Upper lobe of left lung (tissue), 4 donors: ENCODE data around the gene CDC42EP1.

Source experiments
- EP300 ChIP-seq, 4 donors: sonication (generic); formaldehyde crosslinking; IDR thresholded peaks; one replicate each; pipeline ENCODE4 v1.5.1; 2017; ENCODE audit warnings: antibody characterized with exemption in 4 of 4, control low read depth in 2 of 4
- POLR2A ChIP-seq, 4 donors: fragments of 450-650 bp; IDR thresholded peaks; one replicate each; pipeline ENCODE4 v1.5.1; 2016 to 2017; ENCODE audit warnings: antibody characterized with exemption in 4 of 4, mild to moderate bottlenecking in 2 of 4
- POLR2AphosphoS5 ChIP-seq, 2 donors: sonication (generic); formaldehyde crosslinking; IDR thresholded peaks; one replicate each; pipeline ENCODE4 v1.5.1; 2017; ENCODE audit warnings: antibody characterized with exemption in 2 of 2
- TF ChIP-seq, protein P1 (sequence below), 6 experiments: fragments of 450-650 bp in 4 of 6; fragments of 200-600 bp in 2 of 6; sonication (generic) in 2 of 6; IDR thresholded peaks; one replicate each; pipeline ENCODE4 v1.5.1; 2016 to 2019; ENCODE audit warnings: antibody characterized with exemption in 6 of 6

DNA sequence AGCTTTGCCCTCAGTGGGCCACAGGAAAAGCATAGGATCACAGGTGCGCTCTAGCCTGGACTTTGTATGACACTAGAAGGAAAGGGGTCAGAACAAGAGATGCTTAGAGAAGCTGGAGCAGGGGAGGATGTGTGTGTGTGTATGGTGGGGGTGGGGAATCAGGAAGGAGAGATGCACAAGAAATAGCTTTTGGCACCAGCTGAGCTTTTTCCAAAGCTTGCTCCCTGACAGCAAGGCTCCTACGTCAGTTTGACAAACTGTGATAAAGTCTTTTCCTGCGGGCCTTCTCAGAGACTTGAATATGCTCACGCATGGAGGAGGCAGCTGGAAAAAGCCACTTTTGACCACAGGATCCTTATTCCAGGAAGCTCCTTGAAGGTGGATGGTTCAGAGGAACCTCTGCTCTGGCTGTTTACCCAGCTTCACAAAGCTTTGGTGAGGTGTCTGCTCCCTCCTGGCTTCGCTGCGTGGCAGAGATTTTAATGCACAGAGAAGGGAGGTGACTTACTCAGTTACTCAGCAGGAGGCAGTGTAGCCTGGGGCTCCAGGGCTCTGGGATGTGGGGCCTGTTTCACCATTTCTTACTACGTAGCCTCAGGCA lies 3.9 kb downstream of the CDC42EP1 start:
- no peak for TF ChIP-seq POLR2A (IDR thresholded peaks at IDR 0.05)
- TF ChIP-seq, protein P1, sequence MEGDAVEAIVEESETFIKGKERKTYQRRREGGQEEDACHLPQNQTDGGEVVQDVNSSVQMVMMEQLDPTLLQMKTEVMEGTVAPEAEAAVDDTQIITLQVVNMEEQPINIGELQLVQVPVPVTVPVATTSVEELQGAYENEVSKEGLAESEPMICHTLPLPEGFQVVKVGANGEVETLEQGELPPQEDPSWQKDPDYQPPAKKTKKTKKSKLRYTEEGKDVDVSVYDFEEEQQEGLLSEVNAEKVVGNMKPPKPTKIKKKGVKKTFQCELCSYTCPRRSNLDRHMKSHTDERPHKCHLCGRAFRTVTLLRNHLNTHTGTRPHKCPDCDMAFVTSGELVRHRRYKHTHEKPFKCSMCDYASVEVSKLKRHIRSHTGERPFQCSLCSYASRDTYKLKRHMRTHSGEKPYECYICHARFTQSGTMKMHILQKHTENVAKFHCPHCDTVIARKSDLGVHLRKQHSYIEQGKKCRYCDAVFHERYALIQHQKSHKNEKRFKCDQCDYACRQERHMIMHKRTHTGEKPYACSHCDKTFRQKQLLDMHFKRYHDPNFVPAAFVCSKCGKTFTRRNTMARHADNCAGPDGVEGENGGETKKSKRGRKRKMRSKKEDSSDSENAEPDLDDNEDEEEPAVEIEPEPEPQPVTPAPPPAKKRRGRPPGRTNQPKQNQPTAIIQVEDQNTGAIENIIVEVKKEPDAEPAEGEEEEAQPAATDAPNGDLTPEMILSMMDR (IDR thresholded peaks at IDR 0.05) = no peak
- no peak for TF ChIP-seq POLR2AphosphoS5 (IDR thresholded peaks at IDR 0.05)
- no peak for TF ChIP-seq EP300 (IDR thresholded peaks at IDR 0.05)
